ENCODE results near the gene PBX4. TPM values are rescaled to one million over a fixed set of nuclear protein-coding genes. Genes with fewer than 3 reads are reported as not detected.
A peak's percentile ranks its signal among the peaks of the same experiment; 100 is the strongest.

The PBX4 gene
- total and polyA plus RNA-seq, 2 experiments from 2014 or later, result 3.2 to 4.3 TPM

- H3K4me2 ChIP-seq, result peak overlapping the region; percentile 95
- WGBS (ENCODE audit: low lambda C conversion rate, missing lambda C conversion rate), result 11% methylated on average over 17 of the region's 17 CpGs
- no peak for DNase-seq (ENCODE audit: low spot score)
- H4K20me1 ChIP-seq (ENCODE audit: insufficient read depth, poor library complexity, severe bottlenecking), result peaks cover 17% of the 10 kb centered on the region
- peak overlapping the region; percentile 48 for H2AFZ ChIP-seq
- H3K27ac ChIP-seq, result peak overlapping the region; percentile 84
- TF ChIP-seq EZH2phosphoT487 (IDR thresholded peaks at IDR 0.05; ENCODE audit: low read depth, severe bottlenecking, unreplicated experiment), result no peak
- TF ChIP-seq CTCF (IDR thresholded peaks at IDR 0.05; ENCODE audit: poor library complexity), result no peak
- TF ChIP-seq EZH2 (IDR thresholded peaks at IDR 0.05; ENCODE audit: borderline replicate concordance), result no peak
- peak overlapping the region; percentile 80 for H3K4me3 ChIP-seq
- no peaks in the 10 kb centered on the region for H3K9me3 ChIP-seq (ENCODE audit: low read depth)
- no peaks in the 10 kb centered on the region for H3K27me3 ChIP-seq
- peaks cover 11% of the 10 kb centered on the region for H3K4me1 ChIP-seq (ENCODE audit: insufficient read depth)
- H3K9me2 ChIP-seq (replicated peaks; ENCODE audit: insufficient read depth), result no peaks in the 10 kb centered on the region
- H3K79me2 ChIP-seq, result peaks cover 37% of the 10 kb centered on the region
- no peaks in the 10 kb centered on the region for H3K36me3 ChIP-seq (replicated peaks; ENCODE audit: insufficient read depth, low read depth)
Measured at GRCh38 chr19:19662871-19663255, 44.4 kb upstream of the PBX4 start.

- TF ChIP-seq EZH2phosphoT487 (IDR thresholded peaks at IDR 0.05; ENCODE audit: low read depth, severe bottlenecking, unreplicated experiment), result no peak
- no peak for TF ChIP-seq EZH2 (IDR thresholded peaks at IDR 0.05; ENCODE audit: borderline replicate concordance)
- no peak for TF ChIP-seq CTCF (IDR thresholded peaks at IDR 0.05; ENCODE audit: poor library complexity)
- 78% methylated on average over 8 of the region's 8 CpGs for WGBS (ENCODE audit: low lambda C conversion rate, missing lambda C conversion rate)
- Histone ChIP-seq H2AFZ (no peak overlapping the region), H3K27me3 (no peaks in the 10 kb centered on the region), H3K9me2 (replicated peaks; ENCODE audit: insufficient read depth) (no peaks in the 10 kb centered on the region), H4K20me1 (ENCODE audit: insufficient read depth, poor library complexity, severe bottlenecking) (peaks cover 17% of the 10 kb centered on the region), H3K4me3 (peak overlapping the region; percentile 80), H3K4me2 (peak overlapping the region; percentile 95), H3K4me1 (ENCODE audit: insufficient read depth) (peaks cover 11% of the 10 kb centered on the region), H3K9me3 (ENCODE audit: low read depth) (no peaks in the 10 kb centered on the region), H3K27ac (peak overlapping the region; percentile 84), H3K36me3 (replicated peaks; ENCODE audit: insufficient read depth, low read depth) (no peaks in the 10 kb centered on the region), H3K79me2 (peaks cover 37% of the 10 kb centered on the region)
- DNase-seq (ENCODE audit: low spot score), result no peak
Measured at GRCh38 chr19:19662344-19662743, 43.9 kb upstream of the PBX4 start.

GRCh38 chr19:19661675-19662251 lies 43.3 kb upstream of the PBX4 start:
- no peaks in the 10 kb centered on the region for H3K9me3 ChIP-seq (ENCODE audit: low read depth)
- TF ChIP-seq CTCF (IDR thresholded peaks at IDR 0.05; ENCODE audit: poor library complexity) (no peak), EZH2phosphoT487 (IDR thresholded peaks at IDR 0.05; ENCODE audit: low read depth, severe bottlenecking, unreplicated experiment) (no peak), EZH2 (IDR thresholded peaks at IDR 0.05; ENCODE audit: borderline replicate concordance) (no peak)
- H4K20me1 ChIP-seq (ENCODE audit: insufficient read depth, poor library complexity, severe bottlenecking), result peaks cover 17% of the 10 kb centered on the region
- H3K79me2 ChIP-seq, result peaks cover 37% of the 10 kb centered on the region
- H3K36me3 ChIP-seq (replicated peaks; ENCODE audit: insufficient read depth, low read depth), result no peaks in the 10 kb centered on the region
- H3K27ac ChIP-seq, result no peak overlapping the region
- no peaks in the 10 kb centered on the region for H3K9me2 ChIP-seq (replicated peaks; ENCODE audit: insufficient read depth)
- no peak overlapping the region for H3K4me3 ChIP-seq
- 80% methylated on average over 18 of the region's 18 CpGs for WGBS (ENCODE audit: low lambda C conversion rate, missing lambda C conversion rate)
- H2AFZ ChIP-seq, result no peak overlapping the region
- no peak for DNase-seq (ENCODE audit: low spot score)
- peaks cover 11% of the 10 kb centered on the region for H3K4me1 ChIP-seq (ENCODE audit: insufficient read depth)
- no peaks in the 10 kb centered on the region for H3K27me3 ChIP-seq
- H3K4me2 ChIP-seq, result peak overlapping the region; percentile 95

Measured in hepatocyte (in vitro differentiated cells).